IMR-90 (cell line): ENCODE results near the gene S100Z. TPM values are rescaled to one million over a fixed set of nuclear protein-coding genes. Genes with fewer than 3 reads are reported as not detected.

ENCODE experiments used
- ATAC-seq: fragments of 200-7000 bp; cut with Tn5 transposase; 2 replicates; pipeline ENCODE4 v1.9.1; 2020; ENCODE audit warnings: low read depth, mild to moderate bottlenecking, moderate library complexity
- BruUV-seq: library from RNA; stranded (reverse); fragments of 400-500 nt; replicated peaks from 2 replicates; lab custom pipeline; 2021; lab: Mats Ljungman, UMichigan
- CTCF ChIA-PET: fragments of 300-600 bp; formaldehyde crosslinking; extraction: SDS; loops from one replicate; lab custom pipeline; 2021; ENCODE audit warnings: antibody characterized with exemption; lab: Yijun Ruan, JAX
- POLR2A ChIA-PET: fragments of 300-600 bp; sonication (Branson Sonifier 250); formaldehyde crosslinking; loops from one replicate; lab custom pipeline; 2022; ENCODE audit warnings: antibody characterized with exemption; ENCODE audit not compliant: unreplicated experiment; lab: Charles Lee
- DNase-seq: peaks from one replicate; pipeline ENCODE4 v3.0.0; 2013
- H2AFZ ChIP-seq: replicated peaks from 2 replicates; pipeline ENCODE3; 2013; ENCODE audit warnings: low read length, mild to moderate bottlenecking; ENCODE audit not compliant: poor library complexity
- H2AK5ac ChIP-seq: 2 replicates; pipeline ENCODE4 v1.6.1; 2013; ENCODE audit warnings: low read depth, low read length, inconsistent platforms
- H2AK9ac ChIP-seq: replicated peaks from 2 replicates; pipeline ENCODE3; 2013; ENCODE audit warnings: mild to moderate bottlenecking, low read depth, low read length, moderate library complexity; ENCODE audit not compliant: poor library complexity
- H2BK120ac ChIP-seq: 2 replicates; pipeline ENCODE4 v1.6.1; 2013; ENCODE audit warnings: low read depth, low read length, inconsistent platforms
- H2BK15ac ChIP-seq: 3 replicates; pipeline ENCODE4 v1.6.1; 2013; ENCODE audit warnings: low read depth, low read length, inconsistent platforms
- H2BK20ac ChIP-seq: 2 replicates; pipeline ENCODE4 v1.6.1; 2013; ENCODE audit warnings: low read depth, mild to moderate bottlenecking, inconsistent platforms, low read length, moderate library complexity
- H2BK5ac ChIP-seq: 2 replicates; pipeline ENCODE4 v1.6.1; 2013; ENCODE audit warnings: mild to moderate bottlenecking, low read depth, low read length, inconsistent platforms; ENCODE audit not compliant: poor library complexity, severe bottlenecking
- H3K14ac ChIP-seq: replicated peaks from 2 replicates; pipeline ENCODE4 v1.6.1; 2013; ENCODE audit warnings: low read depth, low read length, inconsistent platforms
- H3K18ac ChIP-seq: 2 replicates; pipeline ENCODE4 v1.6.1; 2013; ENCODE audit warnings: low read depth, low read length, control low read depth
- H3K23ac ChIP-seq: 2 replicates; pipeline ENCODE4 v1.6.1; 2013; ENCODE audit warnings: low read depth, low read length, inconsistent platforms
- H3K27ac ChIP-seq: 2 replicates; pipeline ENCODE4 v1.5.1; 2013; ENCODE audit warnings: mild to moderate bottlenecking, control low read depth, low read length; ENCODE audit not compliant: insufficient read depth
- H3K27me3 ChIP-seq: 2 replicates; pipeline ENCODE4 v1.6.1; 2013; ENCODE audit warnings: low read length; ENCODE audit not compliant: control insufficient read depth, insufficient read depth
- H3K36me3 ChIP-seq: 2 replicates; pipeline ENCODE4 v1.6.1; 2013; ENCODE audit warnings: low read length, mixed read lengths; ENCODE audit not compliant: control insufficient read depth, insufficient read depth
- H3K4ac ChIP-seq: 2 replicates; pipeline ENCODE4 v1.6.1; 2013; ENCODE audit warnings: low read depth, low read length, inconsistent platforms
- H3K4me1 ChIP-seq: 2 replicates; pipeline ENCODE4 v1.6.1; 2013; ENCODE audit warnings: low read length, mixed read lengths; ENCODE audit not compliant: control insufficient read depth, insufficient read depth
- H3K4me2 ChIP-seq: 2 replicates; pipeline ENCODE4 v1.6.1; 2013; ENCODE audit warnings: low read depth, mild to moderate bottlenecking, control low read depth, low read length, moderate library complexity
- H3K4me3 ChIP-seq: 2 replicates; pipeline ENCODE4 v1.5.1; 2013; ENCODE audit warnings: low read depth, mild to moderate bottlenecking, control low read depth, low read length, moderate library complexity; ENCODE audit not compliant: insufficient read depth
- H3K56ac ChIP-seq: 2 replicates; pipeline ENCODE4 v1.6.1; 2013; ENCODE audit warnings: low read length, inconsistent platforms; ENCODE audit not compliant: insufficient read depth; ENCODE audit errors: extremely low read depth
- H3K79me1 ChIP-seq, 2 experiments: 2 replicates each; pipeline ENCODE4 v1.6.1; 2013; ENCODE audit warnings: low read length in 2 of 2, inconsistent platforms in 1 of 2, low read depth in 1 of 2
- H3K9ac ChIP-seq: 2 replicates; pipeline ENCODE4 v1.6.1; 2013; ENCODE audit warnings: low read depth, low read length, control low read depth
- H3K9me1 ChIP-seq: 2 replicates; pipeline ENCODE4 v1.6.1; 2013; ENCODE audit warnings: low read length, inconsistent platforms; ENCODE audit not compliant: insufficient read depth
- H3K9me3 ChIP-seq: 2 replicates; pipeline ENCODE4 v1.6.1; 2013; ENCODE audit warnings: low read length; ENCODE audit not compliant: control insufficient read depth, insufficient read depth
- H4K20me1 ChIP-seq: 2 replicates; pipeline ENCODE4 v1.6.1; 2013; ENCODE audit warnings: low read length, inconsistent platforms; ENCODE audit not compliant: insufficient read depth
- H4K5ac ChIP-seq: 2 replicates; pipeline ENCODE4 v1.6.1; 2013; ENCODE audit warnings: mild to moderate bottlenecking, low read depth, low read length, control low read depth
- H4K8ac ChIP-seq, 2 experiments: 2 replicates each; pipeline ENCODE4 v1.6.1; 2013; ENCODE audit warnings: low read depth in 2 of 2, low read length in 2 of 2, control low read depth in 1 of 2, inconsistent platforms in 1 of 2
- H4K91ac ChIP-seq: 2 replicates; pipeline ENCODE4 v1.6.1; 2013; ENCODE audit warnings: low read depth, low read length, inconsistent platforms; ENCODE audit not compliant: insufficient read depth
- CEBPB ChIP-seq: IDR thresholded peaks from 2 replicates; pipeline ENCODE4 v1.6.1; 2012; ENCODE audit warnings: low read depth, low read length, improper control_type of control experiment
- MAFK ChIP-seq: IDR thresholded peaks from 2 replicates; pipeline ENCODE4 v1.6.1; 2012; ENCODE audit warnings: low read depth, low read length, improper control_type of control experiment
- NFE2L2 ChIP-seq: fragments of 150-350 bp; IDR thresholded peaks from 2 replicates; pipeline ENCODE4 v1.6.1; 2016; ENCODE audit warnings: low read depth, mild to moderate bottlenecking, low read length
- RFX5 ChIP-seq: IDR thresholded peaks from 2 replicates; pipeline ENCODE4 v1.8.0; 2012; ENCODE audit warnings: low read depth, mild to moderate bottlenecking, low read length, moderate library complexity
- SMC3 ChIP-seq: fragments of 150-350 bp; IDR thresholded peaks from 2 replicates; pipeline ENCODE4 v1.6.1; 2016; ENCODE audit warnings: low read depth, mild to moderate bottlenecking, antibody characterized with exemption, low read length, moderate library complexity
- WGBS, 2 experiments: methylation state at CpG; one replicate each; pipeline versions ENCODE4 v1.1.5 to v1.1.7; 2013; ENCODE audit warnings: missing lambda C conversion rate in 2 of 2; ENCODE audit not compliant: insufficient read length in 1 of 2; ENCODE audit errors: extremely low coverage in 2 of 2; 5-methylcytosine and 5-hydroxymethylcytosine counted together
- dilution Hi-C: fragments of 300-500 bp; cut with HindIII; formaldehyde crosslinking; loops from one replicate; pipeline ENCODE4 v1.14.3; 2018; ENCODE audit warnings: low sequenced_read_pairs; ENCODE audit not compliant: unreplicated experiment
- in situ Hi-C: fragments of 300-500 bp; cut with MboI; formaldehyde crosslinking; loops from 3 replicates; pipeline ENCODE4 v1.14.3; 2019; ENCODE audit warnings: low sequenced_read_pairs, inconsistent platforms, mixed read lengths
- intact Hi-C: fragments of 100-400 bp; cut with micrococcal nuclease; formaldehyde crosslinking; loops from 2 replicates; pipeline ENCODE4 v1.10.0; 2022
- polyA plus RNA-seq, 3 experiments: library from polyadenylated mRNA; depleted of rRNA; stranded (reverse); fragments of >200 nt; gene quantifications; 2 replicates each; pipeline ENCODE4 v1.2.3, GENCODE V29; 2012; ENCODE audit warnings: low replicate concordance in 1 of 3
- total RNA-seq: library from RNA; depleted of rRNA; stranded (reverse); fragments of >200 nt; gene quantifications from 2 replicates; pipeline ENCODE4 v1.2.3, GENCODE V29; 2012
- TF ChIP-seq, protein P1 (sequence below): fragments of 150-350 bp; IDR thresholded peaks from 2 replicates; pipeline ENCODE4 v1.6.1; 2017; ENCODE audit warnings: mild to moderate bottlenecking, antibody characterized with exemption, low read length, low read depth

S100Z gene
- total and polyA plus RNA-seq, 2 of the 4 experiments (the other 2 are of a cell fraction) = not detected

- in situ Hi-C loops = no loop called here
- no peaks in the 10 kb centered on the region for H3K36me3 ChIP-seq
- intact Hi-C loops = no loop called here
These were observed 48.5 kb upstream of the S100Z start for GRCh38 chr5:76801159-76801802.

More at GRCh38 chr5:76801159-76801802, 48.5 kb upstream of the S100Z start:
- H2AFZ ChIP-seq = no peak overlapping the region
- H3K9me3 ChIP-seq = no peaks in the 10 kb centered on the region
- no peaks in the 10 kb centered on the region for H3K9me1 ChIP-seq
- H3K14ac ChIP-seq = peak overlapping the region; percentile 39; the same call in 1 of the 2 replicates
- H2BK5ac ChIP-seq = no peak overlapping the region
- peak overlapping the region; percentile 22; the same call in 1 of the 2 replicates for H3K4ac ChIP-seq
- ChIA-PET POLR2A (no interaction called here), CTCF (interaction anchor here (0.9 kb wide), 1 partner anchor 27 kb away, joined by 3 read pairs; no protein-coding TSS in a partner anchor)
- H3K4me3 ChIP-seq = no peak overlapping the region
- H3K56ac ChIP-seq = no peak overlapping the region
- no TSS peak for BruUV-seq
- H3K27ac ChIP-seq = 0 out of 2 replicates have a peak overlapping the region, but pooled peaks have one; percentile 4
- no peaks in the 10 kb centered on the region for H3K79me1 ChIP-seq
- ATAC-seq = no peak
- H4K5ac ChIP-seq = 0 out of 2 replicates have a peak overlapping the region, but pooled peaks have one; percentile 4
- peaks cover 3% of the 10 kb centered on the region; the same call in 1 of the 2 replicates for H4K20me1 ChIP-seq
- DNase-seq = peak; percentile 89
- 0 out of 2 replicates have a peak overlapping the region, but pooled peaks have one; percentile 33 for H4K91ac ChIP-seq
- H2BK15ac ChIP-seq = peak overlapping the region; percentile 47; the same call in 2 of the 3 replicates
- no peak overlapping the region for H3K4me2 ChIP-seq
- no peak overlapping the region for H2AK9ac ChIP-seq
- H2BK20ac ChIP-seq = peak overlapping the region; percentile 65
- peak overlapping the region; percentile 73 for H2BK120ac ChIP-seq
- H4K8ac ChIP-seq = peak overlapping the region in 1 of 2 experiments; percentile 59; a peak in 2 of 4 replicates
- H3K27me3 ChIP-seq = no peaks in the 10 kb centered on the region
- 34% methylated on average over 4 of the region's 4 CpGs; no CpG with 5 or more reads in 1 of the 2 experiments for WGBS, 2 experiments
- peak overlapping the region; percentile 48 for H2AK5ac ChIP-seq
- dilution Hi-C loops = no loop called here
- H3K4me1 ChIP-seq = peaks cover 9% of the 10 kb centered on the region
- H3K18ac ChIP-seq = peak overlapping the region; percentile 40; the same call in 1 of the 2 replicates
- no peak overlapping the region for H3K23ac ChIP-seq
- no peak overlapping the region for H3K9ac ChIP-seq
- TF ChIP-seq SMC3 (no peak), CEBPB (peak; percentile 50; the same call in 1 of the 2 replicates), RFX5 (no peak), MAFK (peak; percentile 20; the same call in 1 of the 2 replicates), NFE2L2 (peak; percentile 65; the same call in 1 of the 2 replicates)
- TF ChIP-seq, protein P1, sequence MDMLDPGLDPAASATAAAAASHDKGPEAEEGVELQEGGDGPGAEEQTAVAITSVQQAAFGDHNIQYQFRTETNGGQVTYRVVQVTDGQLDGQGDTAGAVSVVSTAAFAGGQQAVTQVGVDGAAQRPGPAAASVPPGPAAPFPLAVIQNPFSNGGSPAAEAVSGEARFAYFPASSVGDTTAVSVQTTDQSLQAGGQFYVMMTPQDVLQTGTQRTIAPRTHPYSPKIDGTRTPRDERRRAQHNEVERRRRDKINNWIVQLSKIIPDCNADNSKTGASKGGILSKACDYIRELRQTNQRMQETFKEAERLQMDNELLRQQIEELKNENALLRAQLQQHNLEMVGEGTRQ = no peak
